Effector memory CD4-positive, alpha-beta T cell (primary cell): Measurements from ENCODE around the gene CNP.

Experiments
- DNase-seq, 3 donors: peaks; one replicate each; pipeline ENCODE4 v3.0.0-alpha.2; 2020
- H3K27ac ChIP-seq: 2 replicates; pipeline ENCODE4 v1.7.0; 2013; ENCODE audit warnings: mild to moderate bottlenecking, low read length, moderate library complexity; ENCODE audit not compliant: insufficient read depth, poor library complexity, severe bottlenecking
- H3K27me3 ChIP-seq: replicated peaks from 2 replicates; pipeline ENCODE4 v1.7.0; 2013; ENCODE audit warnings: mild to moderate bottlenecking, low read length; ENCODE audit not compliant: insufficient read depth, control insufficient read depth, poor library complexity, severe bottlenecking
- H3K36me3 ChIP-seq: 2 replicates; pipeline ENCODE4 v1.7.0; 2013; ENCODE audit warnings: mild to moderate bottlenecking, low read length, moderate library complexity; ENCODE audit not compliant: control insufficient read depth, insufficient read depth
- H3K4me1 ChIP-seq: 2 replicates; pipeline ENCODE4 v1.7.0; 2013; ENCODE audit warnings: low read length, mild to moderate bottlenecking; ENCODE audit not compliant: control insufficient read depth, insufficient read depth, poor library complexity, severe bottlenecking
- H3K4me3 ChIP-seq: 2 replicates; pipeline ENCODE4 v1.7.0; 2013; ENCODE audit warnings: low read length, low read depth, mild to moderate bottlenecking; ENCODE audit not compliant: insufficient read depth, poor library complexity, severe bottlenecking
- H3K9me3 ChIP-seq: 2 replicates; pipeline ENCODE4 v1.7.0; 2013; ENCODE audit warnings: mild to moderate bottlenecking, low read length, moderate library complexity; ENCODE audit not compliant: control insufficient read depth

The CNP gene

GRCh38 chr17:41971721-41972523 is 5.3 kb downstream of the CNP start:
- no peak overlapping the region for H3K4me3 ChIP-seq
- H3K27me3 ChIP-seq = no peaks in the 10 kb centered on the region
- no peak for DNase-seq
- peaks cover 58% of the 10 kb centered on the region for H3K36me3 ChIP-seq
- peaks cover 15% of the 10 kb centered on the region for H3K4me1 ChIP-seq
- no peak overlapping the region for H3K27ac ChIP-seq
- no peaks in the 10 kb centered on the region for H3K9me3 ChIP-seq

DNA sequence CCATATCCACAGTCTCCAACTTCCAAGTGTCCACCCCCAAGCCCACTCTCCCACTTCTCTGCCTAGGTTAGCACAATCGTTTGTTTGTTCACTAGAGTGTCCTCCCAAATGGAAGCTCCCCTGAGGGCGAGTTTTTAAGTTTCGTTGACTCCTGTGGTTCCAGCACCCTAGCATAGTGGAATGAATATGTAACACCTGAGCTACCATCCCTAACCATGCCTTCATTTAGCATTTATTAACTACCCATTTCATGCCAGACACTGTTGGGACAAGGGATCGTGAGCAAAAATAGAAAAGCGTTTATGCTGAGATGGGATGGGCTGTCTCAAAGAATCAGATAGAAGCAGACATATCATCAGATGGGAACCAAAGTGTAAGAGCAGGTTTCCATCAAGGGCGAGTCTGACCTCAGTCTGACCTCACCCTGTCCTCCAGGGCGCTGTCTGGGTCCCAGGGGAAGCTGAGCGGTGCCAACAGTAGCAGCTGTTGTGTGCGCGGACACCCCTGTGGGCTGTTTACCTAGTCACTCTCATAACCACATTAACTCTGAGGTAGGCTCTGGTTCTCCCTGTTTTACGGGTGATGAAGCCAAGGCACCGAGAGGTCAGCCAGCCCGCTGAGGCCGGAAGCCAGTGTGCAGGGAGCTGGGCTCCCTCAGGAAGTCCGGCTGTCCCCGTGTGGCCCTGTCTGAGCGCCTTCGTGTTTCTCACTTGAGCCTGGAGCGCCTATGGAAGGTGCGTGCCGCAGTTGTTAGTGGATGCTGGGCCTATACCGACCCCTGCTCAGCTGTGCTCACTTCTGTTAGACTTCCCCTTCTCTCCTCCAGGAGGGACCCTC is 6.2 kb downstream of the CNP start:
- no peak overlapping the region for H3K4me3 ChIP-seq
- peaks cover 8% of the 10 kb centered on the region for H3K4me1 ChIP-seq
- H3K36me3 ChIP-seq = peaks cover 67% of the 10 kb centered on the region
- no peak overlapping the region for H3K27ac ChIP-seq
- no peaks in the 10 kb centered on the region for H3K27me3 ChIP-seq
- DNase-seq = no peak
- no peaks in the 10 kb centered on the region for H3K9me3 ChIP-seq

DNA sequence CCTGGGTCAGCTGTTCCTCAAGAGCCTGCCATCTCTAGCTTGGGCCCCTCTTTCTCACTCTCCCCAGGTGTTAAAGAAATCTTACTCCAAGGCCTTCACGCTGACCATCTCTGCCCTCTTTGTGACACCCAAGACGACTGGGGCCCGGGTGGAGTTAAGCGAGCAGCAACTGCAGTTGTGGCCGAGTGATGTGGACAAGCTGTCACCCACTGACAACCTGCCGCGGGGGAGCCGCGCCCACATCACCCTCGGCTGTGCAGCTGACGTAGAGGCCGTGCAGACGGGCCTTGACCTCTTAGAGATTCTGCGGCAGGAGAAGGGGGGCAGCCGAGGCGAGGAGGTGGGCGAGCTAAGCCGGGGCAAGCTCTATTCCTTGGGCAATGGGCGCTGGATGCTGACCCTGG is 6.8 kb downstream of the CNP start:
- DNase-seq = no peak
- Histone ChIP-seq H3K9me3 (no peaks in the 10 kb centered on the region), H3K4me1 (peaks cover 5% of the 10 kb centered on the region), H3K36me3 (peaks cover 72% of the 10 kb centered on the region), H3K27me3 (no peaks in the 10 kb centered on the region), H3K4me3 (no peak overlapping the region), H3K27ac (no peak overlapping the region)

DNA sequence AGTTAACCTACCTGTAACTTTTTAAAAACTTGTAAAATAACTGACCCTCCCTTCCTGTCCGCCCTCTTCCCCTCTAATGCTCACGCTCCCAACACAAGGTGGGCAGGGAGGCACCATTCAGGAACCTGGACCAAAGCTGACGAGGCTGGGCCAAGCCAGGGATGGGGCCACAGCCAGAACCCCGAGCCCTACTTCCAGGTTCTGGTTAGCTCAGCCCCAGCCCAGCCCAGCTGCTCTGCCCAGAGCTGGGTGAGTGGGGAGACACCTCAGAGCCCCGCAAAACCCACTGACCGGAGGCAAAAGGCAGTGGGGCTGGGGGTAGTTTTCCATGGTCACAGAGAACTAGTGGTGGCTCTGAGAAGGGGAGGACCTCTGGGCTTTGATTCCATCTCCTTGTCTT is 7.4 kb downstream of the CNP start:
- Histone ChIP-seq H3K4me1 (peaks cover 5% of the 10 kb centered on the region), H3K9me3 (no peaks in the 10 kb centered on the region), H3K27me3 (no peaks in the 10 kb centered on the region), H3K27ac (no peak overlapping the region), H3K4me3 (no peak overlapping the region), H3K36me3 (peaks cover 73% of the 10 kb centered on the region)
- no peak for DNase-seq

DNA sequence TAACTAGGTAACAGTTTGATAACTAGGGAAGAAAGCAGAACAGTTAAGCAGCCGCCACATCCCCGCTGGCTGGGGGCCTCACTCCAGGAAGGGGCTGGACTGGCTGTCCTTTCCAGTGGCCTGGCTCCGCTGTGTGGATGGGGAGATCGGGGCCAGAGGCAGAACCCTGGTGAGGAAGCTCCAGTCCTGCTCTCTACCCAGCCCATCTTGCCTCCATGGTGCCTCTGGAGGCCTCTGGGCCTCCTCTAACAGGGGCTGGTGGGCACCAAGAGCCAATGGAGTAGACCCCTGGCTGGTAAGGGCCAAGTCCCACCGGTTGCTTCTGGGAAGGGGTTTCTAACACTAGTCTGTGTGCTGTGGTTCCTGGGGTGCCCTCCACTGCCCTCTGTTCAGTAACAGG is 8.1 kb downstream of the CNP start:
- Histone ChIP-seq H3K27me3 (no peaks in the 10 kb centered on the region), H3K27ac (no peak overlapping the region), H3K9me3 (no peaks in the 10 kb centered on the region), H3K4me3 (no peak overlapping the region), H3K4me1 (peaks cover 5% of the 10 kb centered on the region), H3K36me3 (peaks cover 74% of the 10 kb centered on the region)
- DNase-seq = no peak

DNA sequence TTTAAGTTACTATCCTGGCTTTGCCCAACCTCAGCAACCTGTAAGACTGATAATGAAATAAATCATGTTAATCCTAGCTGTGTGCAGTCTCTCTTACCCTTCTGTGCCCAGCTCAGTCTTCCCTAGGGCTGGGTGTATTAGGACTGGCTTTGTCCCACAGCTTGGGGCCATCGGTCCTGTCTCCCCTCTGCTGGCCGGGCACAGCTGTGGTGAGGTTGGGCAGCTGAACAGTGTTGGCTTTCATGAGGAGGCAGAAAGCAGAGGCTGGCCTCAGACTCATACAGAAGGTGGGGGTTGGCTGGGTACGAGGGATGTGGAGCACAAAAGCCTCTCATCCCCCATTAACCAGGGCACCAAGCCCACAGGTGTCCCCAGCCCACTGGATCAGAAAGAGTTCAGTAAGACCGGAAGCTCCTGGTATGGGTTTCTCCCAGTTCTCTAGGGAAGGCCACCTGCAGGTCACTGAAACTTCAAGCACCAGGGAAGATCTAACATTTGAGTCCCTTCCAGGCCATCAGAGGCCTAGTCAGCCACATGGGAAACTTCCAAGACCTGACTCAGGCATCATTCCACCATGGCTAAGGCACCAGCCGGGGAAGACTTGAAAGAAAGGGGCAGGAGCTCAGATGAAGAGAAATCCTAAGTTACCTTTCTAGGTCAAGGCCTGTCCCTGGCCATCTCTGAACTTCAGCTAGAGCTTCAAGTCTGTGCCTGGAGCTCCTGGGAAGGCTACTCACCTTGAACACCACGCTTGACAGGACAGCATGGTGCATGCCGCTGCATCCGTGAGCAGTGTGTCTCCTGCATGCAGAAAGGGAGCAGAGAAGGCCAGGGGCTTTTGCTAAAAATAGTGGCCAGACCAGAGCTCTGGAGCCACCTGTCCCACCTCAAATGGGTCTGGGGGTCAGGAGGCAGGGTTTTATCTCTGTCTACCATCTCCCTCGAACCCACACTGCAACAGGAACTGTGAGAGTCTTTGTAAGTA is 8.8 kb downstream of the CNP start:
- Histone ChIP-seq H3K9me3 (no peaks in the 10 kb centered on the region), H3K4me3 (no peak overlapping the region), H3K4me1 (peaks cover 5% of the 10 kb centered on the region), H3K36me3 (peaks cover 79% of the 10 kb centered on the region), H3K27ac (no peak overlapping the region), H3K27me3 (no peaks in the 10 kb centered on the region)
- DNase-seq = no peak

GRCh38 chr17:41976142-41976768 is 9.7 kb downstream of the CNP start:
- Histone ChIP-seq H3K4me3 (no peak overlapping the region), H3K36me3 (peaks cover 85% of the 10 kb centered on the region), H3K9me3 (no peaks in the 10 kb centered on the region), H3K4me1 (no peaks in the 10 kb centered on the region), H3K27ac (no peak overlapping the region), H3K27me3 (no peaks in the 10 kb centered on the region)
- no peak for DNase-seq

DNA sequence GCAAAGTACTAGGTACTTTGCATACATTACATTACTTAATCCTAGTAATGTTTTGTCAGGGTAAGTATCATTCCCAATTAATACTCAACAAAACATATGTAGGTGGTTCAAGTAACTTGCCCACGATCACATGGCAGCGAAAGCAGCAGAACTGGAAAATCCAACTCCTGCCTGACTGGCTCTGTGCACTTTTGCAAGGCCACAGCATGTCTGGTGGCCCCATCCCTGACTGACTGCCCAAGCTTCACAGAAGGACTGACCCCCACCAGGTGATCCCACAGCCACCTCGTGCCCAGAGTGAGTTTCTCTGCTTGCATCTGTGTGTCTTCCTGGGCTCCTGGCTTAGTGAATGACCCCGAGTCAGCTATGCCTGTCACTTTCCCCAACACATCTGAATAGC is 11.4 kb downstream of the CNP start:
- no peaks in the 10 kb centered on the region for H3K27me3 ChIP-seq
- no peak for DNase-seq
- H3K36me3 ChIP-seq = peaks cover 82% of the 10 kb centered on the region
- H3K9me3 ChIP-seq = no peaks in the 10 kb centered on the region
- no peak overlapping the region for H3K27ac ChIP-seq
- H3K4me1 ChIP-seq = no peaks in the 10 kb centered on the region
- H3K4me3 ChIP-seq = no peak overlapping the region

GRCh38 chr17:41982026-41982760 is 15.6 kb downstream of the CNP start:
- Histone ChIP-seq H3K27me3 (no peaks in the 10 kb centered on the region), H3K27ac (no peak overlapping the region), H3K9me3 (no peaks in the 10 kb centered on the region), H3K4me1 (no peaks in the 10 kb centered on the region), H3K36me3 (peaks cover 71% of the 10 kb centered on the region), H3K4me3 (no peak overlapping the region)
- DNase-seq = no peak
